Skeletal muscle cell (primary cell): Measurements from ENCODE around the gene ADAD2.
A peak's percentile ranks its signal among the peaks of the same experiment; 100 is the strongest.
"Not testable (repeated sequence)": the region's sequence is repeated elsewhere in the genome, so short reads cannot be mapped to it uniquely, and the experiment has no call there.

ENCODE experiments used
- DNase-seq: peaks from one replicate; pipeline ENCODE4 v3.0.0-alpha.2; 2010; ENCODE audit warnings: low read depth
- H3K4me3 ChIP-seq: 2 replicates; pipeline ENCODE4 v1.5.1; 2011; ENCODE audit warnings: low read depth, mild to moderate bottlenecking, control low read depth, low read length, moderate library complexity

ADAD2 gene

GRCh38 chr16:84216144-84216543 is 25.2 kb downstream of the ADAD2 start:
- not testable (repeated sequence) for H3K4me3 ChIP-seq, DNase-seq

- H3K4me3 ChIP-seq, result no peak overlapping the region
- DNase-seq, result no peak
Measured at GRCh38 chr16:84218176-84218823, 27.3 kb downstream of the ADAD2 start.

- H3K4me3 ChIP-seq, result no peak overlapping the region
- no peak for DNase-seq
Measured at GRCh38 chr16:84218956-84219355, 28.0 kb downstream of the ADAD2 start.

- peak; percentile 13 for DNase-seq
- H3K4me3 ChIP-seq, result no peak overlapping the region
Measured at GRCh38 chr16:84220851-84221250, 29.9 kb downstream of the ADAD2 start.

- no peak for DNase-seq
- H3K4me3 ChIP-seq, result no peak overlapping the region
Measured at GRCh38 chr16:84223456-84223855, 32.5 kb downstream of the ADAD2 start.

GRCh38 chr16:84224554-84224953 is 33.6 kb downstream of the ADAD2 start:
- DNase-seq, result no peak
- H3K4me3 ChIP-seq, result no peak overlapping the region

GRCh38 chr16:84225126-84225525 is 34.2 kb downstream of the ADAD2 start:
- H3K4me3 ChIP-seq, result no peak overlapping the region
- DNase-seq, result no peak

GRCh38 chr16:84225571-84225970 is 34.6 kb downstream of the ADAD2 start:
- DNase-seq, result no peak
- H3K4me3 ChIP-seq, result no peak overlapping the region

- DNase-seq, result peak; percentile 16
- H3K4me3 ChIP-seq, result no peak overlapping the region
Measured at GRCh38 chr16:84226026-84226425, 35.1 kb downstream of the ADAD2 start.

- H3K4me3 ChIP-seq, result no peak overlapping the region
- no peak for DNase-seq
Measured at GRCh38 chr16:84227548-84227947, 36.6 kb downstream of the ADAD2 start.

- no peak overlapping the region for H3K4me3 ChIP-seq
- peak; percentile 82 for DNase-seq
Measured at GRCh38 chr16:84228256-84228838, 37.4 kb downstream of the ADAD2 start.

- no peak overlapping the region for H3K4me3 ChIP-seq
- no peak for DNase-seq
Measured at GRCh38 chr16:84229471-84229870, 38.5 kb downstream of the ADAD2 start.

GRCh38 chr16:84232060-84232459 is 41.1 kb downstream of the ADAD2 start:
- no peak for DNase-seq
- H3K4me3 ChIP-seq, result no peak overlapping the region

GRCh38 chr16:84232969-84233368 is 42.0 kb downstream of the ADAD2 start:
- no peak overlapping the region for H3K4me3 ChIP-seq
- DNase-seq, result no peak

GRCh38 chr16:84233748-84234147 is 42.8 kb downstream of the ADAD2 start:
- H3K4me3 ChIP-seq, result no peak overlapping the region
- no peak for DNase-seq

GRCh38 chr16:84234321-84235241 is 43.6 kb downstream of the ADAD2 start:
- H3K4me3 ChIP-seq, result no peak overlapping the region
- DNase-seq, result no peak

- no peak for DNase-seq
- H3K4me3 ChIP-seq, result no peak overlapping the region
Measured at GRCh38 chr16:84236671-84237070, 45.7 kb downstream of the ADAD2 start.

- no peak for DNase-seq
- H3K4me3 ChIP-seq, result no peak overlapping the region
Measured at GRCh38 chr16:84237994-84238750, 47.2 kb downstream of the ADAD2 start.

- DNase-seq, result no peak
- no peak overlapping the region for H3K4me3 ChIP-seq
Measured at GRCh38 chr16:84239141-84239769, 48.3 kb downstream of the ADAD2 start.
